SJSA1 (cell line): ENCODE results near the gene GJC2. TPM values are rescaled to one million over a fixed set of nuclear protein-coding genes. Genes with fewer than 3 reads are reported as not detected.

Source experiments
- DNase-seq, 2 experiments: peaks; one replicate each; pipeline ENCODE4 v3.0.0-alpha.2; 2015 to 2020; ENCODE audit warnings: low spot score in 2 of 2, low read depth in 1 of 2
- H3K27ac ChIP-seq: fragments of 250-450 bp; sonication (Bioruptor Pico); 2 replicates; pipeline ENCODE4 v1.5.1; 2020; ENCODE audit warnings: mild to moderate bottlenecking, moderate library complexity
- H3K27me3 ChIP-seq: fragments of 250-450 bp; sonication (Bioruptor Pico); replicated peaks from 2 replicates; pipeline ENCODE4 v1.5.1; 2020; ENCODE audit warnings: mild to moderate bottlenecking, moderate library complexity
- H3K36me3 ChIP-seq: fragments of 250-450 bp; sonication (Bioruptor Pico); 2 replicates; pipeline ENCODE4 v1.5.1; 2020; ENCODE audit warnings: mild to moderate bottlenecking
- H3K4me1 ChIP-seq: fragments of 250-450 bp; sonication (Bioruptor Pico); replicated peaks from 2 replicates; pipeline ENCODE4 v1.6.1; 2021; ENCODE audit warnings: mild to moderate bottlenecking
- H3K4me3 ChIP-seq: fragments of 250-450 bp; sonication (Bioruptor Pico); 2 replicates; pipeline ENCODE4 v1.5.1; 2020; ENCODE audit warnings: mild to moderate bottlenecking
- H3K9me3 ChIP-seq: fragments of 250-450 bp; sonication (Bioruptor Pico); replicated peaks from 2 replicates; pipeline ENCODE4 v1.5.1; 2020; ENCODE audit warnings: mild to moderate bottlenecking
- total RNA-seq: library from RNA; depleted of rRNA; stranded (reverse); fragments of >200 nt; shearing (Covaris generic); gene quantifications from 2 replicates; pipeline ENCODE4 v1.2.3, GENCODE V29; 2014; rRNA removed

The GJC2 gene
- total RNA-seq, 1 experiment from 2014 or later, result 2.3 TPM

- Histone ChIP-seq H3K36me3 (no peaks in the 10 kb centered on the region), H3K27me3 (0 out of 2 replicates have a peak, but pooled peaks cover 3% of the 10 kb centered on the region), H3K4me3 (no peak overlapping the region), H3K4me1 (no peaks in the 10 kb centered on the region), H3K27ac (no peak overlapping the region), H3K9me3 (no peaks in the 10 kb centered on the region)
- no peak for DNase-seq
These were observed 55.2 kb downstream of the GJC2 start for GRCh38 chr1:228204958-228205357.

GRCh38 chr1:228205526-228206436, 56.1 kb downstream of the GJC2 start:
- Histone ChIP-seq H3K27ac (no peak overlapping the region), H3K4me3 (no peak overlapping the region)

GRCh38 chr1:228206582-228207351, 57.0 kb downstream of the GJC2 start:
- Histone ChIP-seq H3K4me1 (no peaks in the 10 kb centered on the region), H3K36me3 (no peaks in the 10 kb centered on the region), H3K27ac (no peak overlapping the region), H3K9me3 (no peaks in the 10 kb centered on the region), H3K4me3 (no peak overlapping the region), H3K27me3 (0 out of 2 replicates have a peak, but pooled peaks cover 3% of the 10 kb centered on the region)
- peak in 1 of 2 experiments; percentile 42 for DNase-seq

More at GRCh38 chr1:228205526-228206436, 56.1 kb downstream of the GJC2 start:
- Histone ChIP-seq H3K36me3 (no peaks in the 10 kb centered on the region), H3K4me1 (no peaks in the 10 kb centered on the region), H3K27me3 (0 out of 2 replicates have a peak, but pooled peaks cover 3% of the 10 kb centered on the region), H3K9me3 (no peaks in the 10 kb centered on the region)
- DNase-seq, result peak in 1 of 2 experiments; percentile 34

GRCh38 chr1:228207381-228207810, 57.7 kb downstream of the GJC2 start:
- Histone ChIP-seq H3K4me1 (no peaks in the 10 kb centered on the region), H3K36me3 (no peaks in the 10 kb centered on the region), H3K27me3 (0 out of 2 replicates have a peak, but pooled peaks cover 3% of the 10 kb centered on the region), H3K9me3 (no peaks in the 10 kb centered on the region), H3K4me3 (no peak overlapping the region), H3K27ac (no peak overlapping the region)
- DNase-seq, result peak in 1 of 2 experiments; percentile 35

- Histone ChIP-seq H3K36me3 (no peaks in the 10 kb centered on the region), H3K4me1 (no peaks in the 10 kb centered on the region), H3K4me3 (no peak within 1 kb of the TSS), H3K27me3 (0 out of 2 replicates have a peak, but pooled peaks cover 3% of the 10 kb centered on the region), H3K9me3 (no peaks in the 10 kb centered on the region), H3K27ac (no peak within 1 kb of the TSS)
- DNase-seq, result peak in 1 of 2 experiments; percentile 38
These were observed 58.4 kb downstream of the GJC2 start, which contains the start of gene OBSCN for GRCh38 chr1:228207851-228208821. Gene OBSCN (plus strand): TSS chr1:228208044. CDS start chr1:228211784, 3,740 bp downstream.

- 0 out of 2 replicates have a peak, but pooled peaks cover 3% of the 10 kb centered on the region for H3K27me3 ChIP-seq
- H3K36me3 ChIP-seq, result no peaks in the 10 kb centered on the region
- no peak overlapping the region for H3K4me3 ChIP-seq
- 0 out of 2 replicates have a peak, but pooled peaks cover 3% of the 10 kb centered on the region for H3K4me1 ChIP-seq
- no peak overlapping the region for H3K27ac ChIP-seq
- H3K9me3 ChIP-seq, result no peaks in the 10 kb centered on the region
- peak in 1 of 2 experiments; percentile 34 for DNase-seq
These were observed 59.3 kb downstream of the GJC2 start for GRCh38 chr1:228208831-228209551.

Other genes starting within 250 kb of the GJC2 start
- 1.6 and 3.7 TPM in 2 replicates for gene WNT9A, start 202.0 kb upstream of the GJC2 start, total RNA-seq
- gene WNT3A, start 142.9 kb upstream of the GJC2 start, total RNA-seq, result not detected in 2 replicates
- 161 and 212 TPM in 2 replicates for gene ARF1, start 67.2 kb upstream of the GJC2 start, total RNA-seq
- 18.7 and 49.2 TPM in 2 replicates for gene C1orf35, start 46.6 kb upstream of the GJC2 start, total RNA-seq
- 93.4 and 101 TPM in 2 replicates for gene MRPL55, start 40.6 kb upstream of the GJC2 start, total RNA-seq
- gene GUK1, start 9.7 kb upstream of the GJC2 start, total RNA-seq, result 307 and 334 TPM in 2 replicates
- 2.3 and 4.3 TPM in 2 replicates for gene IBA57, start 15.9 kb downstream of the GJC2 start, total RNA-seq
- 0.06 and 0.87 TPM in 2 replicates for gene OBSCN, start 58.1 kb downstream of the GJC2 start, total RNA-seq